Activated CD8-positive, alpha-beta memory T cell treated with anti-CD3 and anti-CD28 coated beads for 1 hour (primary cell): ENCODE results near the gene IFNB1.

Experiments used
- DNase-seq, 2 donors: peaks; one replicate each; pipeline ENCODE4 v3.0.0-alpha.2; 2020; ENCODE audit warnings: low read depth in 1 of 2; ENCODE audit errors: extremely low read depth in 1 of 2

The IFNB1 gene

GRCh38 chr9:21077781-21078180 lies at the start of gene IFNB1:
IFNB1 (minus strand) TSS chr9:21077942; CDS start chr9:21077869, 73 bp downstream.
- no peak for DNase-seq

- no peak for DNase-seq
Measured at GRCh38 chr9:21121595-21122251, 44.0 kb upstream of the IFNB1 start.

- DNase-seq = no peak
Measured at GRCh38 chr9:21121079-21121478, 43.3 kb upstream of the IFNB1 start.

GRCh38 chr9:21119093-21119770 lies 41.5 kb upstream of the IFNB1 start:
- DNase-seq = no peak

GRCh38 chr9:21114311-21114710 lies 36.6 kb upstream of the IFNB1 start:
- no peak for DNase-seq

GRCh38 chr9:21110708-21111576 lies 33.2 kb upstream of the IFNB1 start:
- DNase-seq = no peak

GRCh38 chr9:21104787-21105186 lies 27.0 kb upstream of the IFNB1 start:
- no peak for DNase-seq

- no peak for DNase-seq
Measured at GRCh38 chr9:21102305-21102704, 24.6 kb upstream of the IFNB1 start.

GRCh38 chr9:21097817-21098216 lies 20.1 kb upstream of the IFNB1 start:
- DNase-seq = no peak

- DNase-seq = no peak
Measured at GRCh38 chr9:21096901-21097255, 19.1 kb upstream of the IFNB1 start.

GRCh38 chr9:21096172-21096900 lies 18.6 kb upstream of the IFNB1 start:
- DNase-seq = no peak

- no peak for DNase-seq
Measured at GRCh38 chr9:21095561-21095960, 17.8 kb upstream of the IFNB1 start.

GRCh38 chr9:21086538-21086937 lies 8.8 kb upstream of the IFNB1 start:
- DNase-seq = no peak

- no peak for DNase-seq
Measured at GRCh38 chr9:21085005-21085404, 7.3 kb upstream of the IFNB1 start.

- DNase-seq = no peak
Measured at GRCh38 chr9:21084242-21084850, 6.6 kb upstream of the IFNB1 start.

- no peak for DNase-seq
Measured at GRCh38 chr9:21082671-21083070, 4.9 kb upstream of the IFNB1 start.

- no peak for DNase-seq
Measured at GRCh38 chr9:21081999-21082398, 4.3 kb upstream of the IFNB1 start.

GRCh38 chr9:21081451-21081850 lies 3.7 kb upstream of the IFNB1 start:
- no peak for DNase-seq

GRCh38 chr9:21080793-21081192 lies 3.1 kb upstream of the IFNB1 start:
- DNase-seq = no peak

GRCh38 chr9:21078702-21079101 lies 960 bp upstream of the IFNB1 start:
- DNase-seq = no peak

- DNase-seq = no peak
Measured at GRCh38 chr9:21075484-21075883, 2.3 kb downstream of the IFNB1 start.
